Measurements from ENCODE around the gene HMGB4.

- TF ChIP-seq, protein P1, sequence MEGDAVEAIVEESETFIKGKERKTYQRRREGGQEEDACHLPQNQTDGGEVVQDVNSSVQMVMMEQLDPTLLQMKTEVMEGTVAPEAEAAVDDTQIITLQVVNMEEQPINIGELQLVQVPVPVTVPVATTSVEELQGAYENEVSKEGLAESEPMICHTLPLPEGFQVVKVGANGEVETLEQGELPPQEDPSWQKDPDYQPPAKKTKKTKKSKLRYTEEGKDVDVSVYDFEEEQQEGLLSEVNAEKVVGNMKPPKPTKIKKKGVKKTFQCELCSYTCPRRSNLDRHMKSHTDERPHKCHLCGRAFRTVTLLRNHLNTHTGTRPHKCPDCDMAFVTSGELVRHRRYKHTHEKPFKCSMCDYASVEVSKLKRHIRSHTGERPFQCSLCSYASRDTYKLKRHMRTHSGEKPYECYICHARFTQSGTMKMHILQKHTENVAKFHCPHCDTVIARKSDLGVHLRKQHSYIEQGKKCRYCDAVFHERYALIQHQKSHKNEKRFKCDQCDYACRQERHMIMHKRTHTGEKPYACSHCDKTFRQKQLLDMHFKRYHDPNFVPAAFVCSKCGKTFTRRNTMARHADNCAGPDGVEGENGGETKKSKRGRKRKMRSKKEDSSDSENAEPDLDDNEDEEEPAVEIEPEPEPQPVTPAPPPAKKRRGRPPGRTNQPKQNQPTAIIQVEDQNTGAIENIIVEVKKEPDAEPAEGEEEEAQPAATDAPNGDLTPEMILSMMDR (IDR thresholded peaks at IDR 0.05) = no peak
- no peak for TF ChIP-seq ZFX (IDR thresholded peaks at IDR 0.05; ENCODE audit: borderline replicate concordance)
Observed at GRCh38 chr1:33850481-33850880, 13.4 kb upstream of the HMGB4 start.

Measured in 22Rv1 (cell line).